BLaER1 (cell line): ENCODE results near the gene ZNF286A.
"Not testable (repeated sequence)": the region's sequence is repeated elsewhere in the genome, so short reads cannot be mapped to it uniquely, and the experiment has no call there.

Experiments
- H3K27ac ChIP-seq: shearing (Covaris generic); formaldehyde crosslinking; 2 replicates; pipeline ENCODE4 v1.8.1; 2022
- H3K27me3 ChIP-seq: shearing (Covaris generic); formaldehyde crosslinking; 2 replicates; pipeline ENCODE4 v1.8.1; 2022
- H3K36me3 ChIP-seq: shearing (Covaris generic); formaldehyde crosslinking; 2 replicates; pipeline ENCODE4 v1.8.1; 2022
- H3K4me1 ChIP-seq: shearing (Covaris generic); formaldehyde crosslinking; 2 replicates; pipeline ENCODE4 v1.8.1; 2022
- H3K4me2 ChIP-seq: shearing (Covaris generic); formaldehyde crosslinking; 2 replicates; pipeline ENCODE4 v1.8.1; 2022
- H3K4me3 ChIP-seq: shearing (Covaris generic); formaldehyde crosslinking; 2 replicates; pipeline ENCODE4 v1.8.1; 2022
- H3K9ac ChIP-seq: shearing (Covaris generic); formaldehyde crosslinking; 2 replicates; pipeline ENCODE4 v1.8.1; 2022
- H3K9me3 ChIP-seq: shearing (Covaris generic); formaldehyde crosslinking; 2 replicates; pipeline ENCODE4 v1.8.1; 2022
- H4K20me1 ChIP-seq: shearing (Covaris generic); formaldehyde crosslinking; 2 replicates; pipeline ENCODE4 v1.8.1; 2022
- Cebpa-rat ChIP-seq: shearing (Covaris generic); IDR thresholded peaks from 2 replicates; pipeline ENCODE4 v1.8.1; 2022

Gene ZNF286A

DNA sequence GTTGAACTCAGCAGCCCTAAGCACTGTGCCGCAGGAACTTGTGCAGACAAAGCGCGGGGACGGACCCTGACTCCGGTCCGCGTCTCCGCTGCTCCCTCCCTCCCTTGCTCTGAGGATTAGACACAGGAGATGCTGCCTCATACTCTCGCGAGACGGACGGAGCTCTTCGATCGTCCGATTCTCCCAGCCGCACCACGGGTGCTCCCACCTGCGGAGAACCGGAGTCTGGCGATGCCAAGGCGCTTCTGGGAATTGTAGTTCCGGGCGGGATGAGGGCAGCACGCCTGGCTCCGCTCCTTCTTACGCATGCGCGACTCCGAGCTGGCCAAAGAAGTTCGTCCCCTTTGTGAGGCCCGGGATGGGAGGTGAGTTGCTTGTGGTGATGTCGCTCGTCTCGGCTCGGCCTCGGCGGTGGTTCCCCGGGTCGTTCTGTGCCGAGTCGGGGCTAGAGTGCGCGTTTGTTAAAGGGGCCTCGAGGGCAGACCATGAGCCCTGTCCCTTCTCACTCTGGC lies at the start of gene ZNF286A:
TSS of gene ZNF286A (plus strand) at position 340 of the 512 bp plus-strand sequence. CDS start 578 bp downstream, outside the sequence.
- peak within 1 kb of the TSS; percentile 66 for H3K4me2 ChIP-seq
- H3K27ac ChIP-seq = peak within 1 kb of the TSS; percentile 72; the same call in 1 of the 2 replicates

DNA sequence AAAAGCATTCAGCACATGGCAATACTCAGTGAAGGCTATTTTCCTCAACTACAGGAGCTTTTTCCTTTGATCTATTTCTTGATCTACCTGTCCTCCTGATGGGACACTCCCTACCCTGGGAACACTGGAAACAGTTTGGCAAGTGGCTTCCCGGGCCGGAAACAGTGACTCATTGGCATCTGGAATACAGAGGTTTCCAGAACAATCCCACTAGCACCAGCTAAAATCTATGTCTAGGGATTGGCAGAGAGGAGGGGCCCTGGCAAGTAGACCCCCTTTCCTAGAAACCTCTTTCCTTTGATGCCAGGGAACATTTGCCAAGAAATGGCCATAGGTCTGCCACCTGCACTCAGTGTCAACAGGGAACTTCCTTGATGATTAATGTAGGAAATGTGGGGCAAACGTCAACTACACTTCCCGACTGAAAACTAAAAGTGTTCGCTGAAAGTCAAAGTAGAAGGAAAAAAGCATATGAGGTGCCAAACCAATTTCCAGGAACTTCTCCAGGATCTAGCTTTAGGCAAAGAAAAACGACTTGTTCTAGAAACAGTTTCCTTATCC lies 49.6 kb upstream of the ZNF286A start:
- Histone ChIP-seq H3K27me3 (no peaks in the 10 kb centered on the region), H3K4me2 (peak overlapping the region; percentile 94), H3K9me3 (no peaks in the 10 kb centered on the region), H3K36me3 (no peaks in the 10 kb centered on the region), H3K4me1 (peaks cover 29% of the 10 kb centered on the region), H3K27ac (peak overlapping the region; percentile 35; the same call in 1 of the 2 replicates), H4K20me1 (no peaks in the 10 kb centered on the region), H3K9ac (0 out of 2 replicates have a peak overlapping the region, but pooled peaks have one; percentile 67), H3K4me3 (peak overlapping the region; percentile 58; the same call in 1 of the 2 replicates)
- no peak for TF ChIP-seq Cebpa-rat

More for the DNA sequence above, at the start of gene ZNF286A:
- Histone ChIP-seq H3K9me3 (peaks cover 24% of the 10 kb centered on the region), H3K9ac (peak within 1 kb of the TSS; percentile 80), H3K4me3 (peak within 1 kb of the TSS; percentile 70), H3K36me3 (peaks cover 26% of the 10 kb centered on the region)
- not testable (repeated sequence) for H4K20me1 ChIP-seq, H3K4me1 ChIP-seq, H3K27me3 ChIP-seq

DNA sequence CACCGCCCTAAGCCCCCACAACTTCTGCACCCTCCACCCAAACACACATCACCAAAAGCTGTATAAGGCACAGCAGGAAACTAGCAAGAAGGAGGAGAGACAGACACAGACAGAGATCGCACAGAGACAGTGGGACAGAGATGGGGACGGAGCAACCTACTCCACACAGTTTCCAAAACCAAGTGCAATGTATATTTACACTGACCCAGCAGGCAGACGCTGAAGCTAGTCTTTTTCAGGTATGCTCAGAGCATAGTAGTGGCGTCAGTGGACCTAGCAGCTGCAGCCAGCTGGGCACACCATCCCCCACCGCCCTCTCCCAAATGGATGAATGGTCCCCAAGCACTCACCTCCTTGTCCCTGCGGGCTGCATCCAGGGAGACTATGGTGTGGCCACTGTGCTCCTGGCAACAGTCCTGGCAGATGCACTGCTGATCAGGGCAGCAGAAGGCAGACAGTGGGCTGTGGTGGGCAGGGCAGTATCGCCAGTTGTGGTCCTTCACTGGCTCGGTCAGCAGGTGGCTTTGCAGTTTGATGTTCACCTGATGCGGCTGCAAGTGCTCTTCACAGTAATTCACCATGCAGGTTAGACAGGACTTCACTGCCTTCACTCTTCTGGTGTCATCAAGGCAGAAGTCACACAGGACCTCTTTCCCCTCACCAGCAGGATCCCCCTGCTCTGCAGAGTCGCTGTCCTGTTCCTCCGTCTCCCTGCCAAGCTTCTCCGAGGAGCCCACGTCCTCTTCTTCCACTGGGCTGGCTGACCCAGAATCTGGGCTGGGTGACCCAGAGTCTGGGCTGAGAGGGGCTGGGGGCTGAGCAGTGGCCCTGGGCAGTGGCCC lies 48.6 kb upstream of the ZNF286A start:
- Histone ChIP-seq H4K20me1 (no peaks in the 10 kb centered on the region), H3K36me3 (no peaks in the 10 kb centered on the region), H3K9ac (peak overlapping the region; percentile 67), H3K9me3 (no peaks in the 10 kb centered on the region), H3K4me2 (peak overlapping the region; percentile 94), H3K4me3 (peak overlapping the region; percentile 58), H3K4me1 (peaks cover 29% of the 10 kb centered on the region), H3K27ac (peak overlapping the region; percentile 77), H3K27me3 (no peaks in the 10 kb centered on the region)
- no peak for TF ChIP-seq Cebpa-rat

DNA sequence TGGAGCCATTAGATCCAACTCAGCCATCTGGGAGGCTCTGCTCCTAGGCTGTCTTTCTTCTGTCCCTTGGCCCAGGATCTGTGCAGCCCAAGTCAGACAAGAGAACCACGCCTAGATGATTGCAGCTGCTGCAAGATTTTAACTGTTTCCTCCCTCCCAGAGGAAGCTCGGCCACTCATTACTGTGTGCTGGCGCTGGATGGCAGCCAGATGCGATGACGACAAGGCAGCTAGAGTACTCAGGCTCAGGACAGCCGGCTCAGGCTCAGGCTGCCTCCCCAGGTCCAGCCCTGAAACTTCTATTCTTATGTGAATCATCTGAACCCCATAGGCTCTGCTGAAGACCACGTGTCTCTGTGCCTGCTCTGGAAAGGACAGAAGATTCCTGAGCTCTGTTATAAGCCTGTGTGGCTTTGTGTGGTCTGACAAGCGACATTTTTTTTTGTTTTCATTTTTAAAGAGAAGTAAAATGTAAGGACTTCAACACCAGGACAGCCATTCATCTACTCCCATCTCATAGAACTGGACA lies 47.9 kb upstream of the ZNF286A start:
- peak overlapping the region; percentile 67 for H3K9ac ChIP-seq
- H3K27me3 ChIP-seq = no peaks in the 10 kb centered on the region
- peaks cover 29% of the 10 kb centered on the region for H3K4me1 ChIP-seq
- no peaks in the 10 kb centered on the region for H4K20me1 ChIP-seq
- TF ChIP-seq Cebpa-rat = no peak
- H3K36me3 ChIP-seq = no peaks in the 10 kb centered on the region
- H3K4me2 ChIP-seq = peak overlapping the region; percentile 94
- H3K9me3 ChIP-seq = no peaks in the 10 kb centered on the region
- H3K27ac ChIP-seq = peak overlapping the region; percentile 77
- peak overlapping the region; percentile 58 for H3K4me3 ChIP-seq

DNA sequence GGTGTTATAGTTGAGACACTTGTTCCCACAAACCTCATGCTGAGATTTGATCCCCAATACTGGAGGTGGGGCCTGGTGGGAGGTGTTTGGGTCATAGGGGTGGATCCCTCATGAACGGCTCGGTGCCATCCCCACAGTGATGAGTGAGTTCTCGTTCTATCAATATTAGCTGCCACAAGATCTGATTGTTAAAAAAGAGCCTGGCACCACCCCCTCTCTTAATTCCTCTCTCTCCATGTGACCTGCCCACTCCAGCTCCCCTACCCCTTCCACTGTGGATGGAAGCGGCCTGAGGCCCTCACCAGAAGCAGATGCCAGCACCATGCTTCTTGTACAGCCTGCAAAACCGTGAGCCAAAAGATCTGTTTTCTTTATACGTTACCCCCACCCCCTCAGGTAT lies 46.6 kb upstream of the ZNF286A start:
- H3K4me3 ChIP-seq = no peak overlapping the region
- H4K20me1 ChIP-seq = no peaks in the 10 kb centered on the region
- H3K4me2 ChIP-seq = no peak overlapping the region
- no peak overlapping the region for H3K27ac ChIP-seq
- no peak overlapping the region for H3K9ac ChIP-seq
- 0 out of 2 replicates have a peak, but pooled peaks cover 8% of the 10 kb centered on the region for H3K36me3 ChIP-seq
- no peaks in the 10 kb centered on the region for H3K27me3 ChIP-seq
- TF ChIP-seq Cebpa-rat = no peak
- no peaks in the 10 kb centered on the region for H3K9me3 ChIP-seq
- peaks cover 29% of the 10 kb centered on the region for H3K4me1 ChIP-seq

DNA sequence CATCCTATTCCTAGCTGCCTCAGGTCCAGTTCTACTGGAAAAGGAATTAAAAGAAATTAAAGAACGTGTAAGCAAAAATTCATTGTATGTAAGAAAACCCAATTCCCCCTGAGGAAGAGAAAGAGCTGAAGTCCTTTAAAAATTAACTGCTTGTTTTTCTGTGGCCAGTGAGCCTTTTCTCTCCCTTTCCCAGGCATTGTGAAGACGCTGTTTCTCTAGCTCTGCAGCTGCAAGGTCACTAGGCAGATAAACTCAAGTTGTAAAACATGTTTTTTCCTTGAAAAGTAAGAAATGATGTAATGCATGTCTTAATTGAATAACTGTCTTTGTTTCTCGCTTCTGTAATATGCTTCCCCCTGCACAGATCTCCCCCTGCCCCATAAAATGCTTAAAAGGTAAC lies 45.2 kb upstream of the ZNF286A start:
- not testable (repeated sequence) for H3K36me3 ChIP-seq, H3K27me3 ChIP-seq, H3K4me3 ChIP-seq, H3K27ac ChIP-seq, H3K9ac ChIP-seq, H3K9me3 ChIP-seq, H4K20me1 ChIP-seq, H3K4me2 ChIP-seq
- H3K4me1 ChIP-seq = peaks cover 29% of the 10 kb centered on the region

DNA sequence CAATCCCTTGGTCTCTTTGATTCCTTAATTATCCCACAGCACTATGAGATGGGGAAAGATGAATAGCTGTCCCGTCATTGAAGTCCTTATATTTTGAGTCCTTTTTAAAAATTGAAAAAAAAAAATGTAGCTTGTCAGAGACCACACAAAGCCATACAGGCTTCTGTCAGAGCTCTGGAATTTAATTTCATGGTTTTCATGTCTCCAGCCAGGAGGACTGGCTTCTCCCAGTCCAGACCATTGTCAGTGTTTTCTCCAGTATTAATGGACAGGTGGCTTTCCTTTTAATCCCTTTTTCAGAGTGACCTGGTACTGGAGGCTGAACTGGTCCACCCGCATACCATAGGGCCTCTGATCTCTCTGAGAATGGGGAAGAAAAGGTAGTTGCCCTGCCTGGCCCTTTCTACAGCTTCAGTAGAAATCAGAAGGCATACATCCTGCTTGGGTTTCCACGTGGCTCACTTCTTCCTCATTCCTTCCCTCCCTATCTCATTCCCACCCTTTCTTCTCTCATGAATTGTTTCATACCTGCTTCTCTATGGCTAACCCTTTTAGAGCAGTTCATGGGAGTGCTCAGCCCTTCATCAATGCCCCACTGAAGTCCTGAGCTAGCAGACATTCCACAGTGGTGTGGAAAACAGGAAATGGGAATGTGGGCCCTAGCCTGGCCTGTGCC lies 44.5 kb upstream of the ZNF286A start:
- no peak for TF ChIP-seq Cebpa-rat
- Histone ChIP-seq H4K20me1 (no peaks in the 10 kb centered on the region), H3K36me3 (0 out of 2 replicates have a peak, but pooled peaks cover 8% of the 10 kb centered on the region), H3K9me3 (no peaks in the 10 kb centered on the region), H3K4me2 (no peak overlapping the region), H3K27me3 (no peaks in the 10 kb centered on the region), H3K27ac (no peak overlapping the region), H3K9ac (no peak overlapping the region), H3K4me1 (peaks cover 26% of the 10 kb centered on the region), H3K4me3 (no peak overlapping the region)

DNA sequence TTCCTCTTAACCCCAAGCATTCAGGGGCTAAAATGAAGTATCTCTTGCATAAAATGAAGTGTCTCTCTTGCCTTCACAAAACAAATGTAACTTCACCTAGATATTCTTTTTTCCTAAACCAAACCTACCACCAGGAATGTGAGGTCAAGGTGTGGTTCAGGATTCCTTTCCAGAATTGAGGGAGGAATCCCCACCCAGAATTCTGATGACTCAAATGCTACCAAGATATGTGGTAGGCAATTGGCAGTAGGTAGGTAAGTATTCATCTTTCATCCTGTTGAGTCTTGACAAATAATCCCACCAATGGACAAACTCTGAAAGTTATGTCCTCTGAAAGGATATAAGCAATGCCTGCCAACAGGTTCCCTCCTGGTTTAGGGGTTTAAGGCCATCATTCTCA lies 41.7 kb upstream of the ZNF286A start:
- Histone ChIP-seq H3K9ac (no peak overlapping the region), H3K27me3 (no peaks in the 10 kb centered on the region), H3K9me3 (no peaks in the 10 kb centered on the region), H3K27ac (no peak overlapping the region), H3K4me3 (no peak overlapping the region), H3K4me1 (no peaks in the 10 kb centered on the region), H4K20me1 (no peaks in the 10 kb centered on the region), H3K36me3 (0 out of 2 replicates have a peak, but pooled peaks cover 8% of the 10 kb centered on the region), H3K4me2 (no peak overlapping the region)
- no peak for TF ChIP-seq Cebpa-rat

DNA sequence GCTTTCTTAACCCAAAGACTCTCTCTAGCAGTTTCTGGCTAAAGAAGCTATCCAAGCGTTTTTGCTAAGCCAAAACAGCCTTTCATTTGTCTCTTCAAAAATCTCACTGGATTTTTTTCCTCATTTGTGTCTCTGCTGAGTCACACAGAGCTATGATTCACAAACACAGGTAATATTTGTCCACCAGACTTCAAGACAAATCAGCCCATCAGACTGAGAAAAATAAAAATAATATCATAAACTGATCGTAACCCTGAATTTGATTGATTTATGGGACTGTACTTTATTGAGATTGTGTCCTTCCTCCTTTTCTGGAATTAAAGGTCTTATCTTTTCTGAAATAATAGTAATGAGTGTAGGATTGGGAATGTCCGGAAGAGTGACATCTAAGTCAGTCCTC lies 41.3 kb upstream of the ZNF286A start:
- Histone ChIP-seq H3K27ac (no peak overlapping the region), H3K9ac (no peak overlapping the region), H3K27me3 (no peaks in the 10 kb centered on the region), H3K4me3 (no peak overlapping the region), H3K4me2 (no peak overlapping the region), H3K36me3 (peaks cover 11% of the 10 kb centered on the region; the same call in 1 of the 2 replicates), H4K20me1 (no peaks in the 10 kb centered on the region), H3K9me3 (no peaks in the 10 kb centered on the region), H3K4me1 (no peaks in the 10 kb centered on the region)
- TF ChIP-seq Cebpa-rat = no peak
